Activated T-helper 9 cell treated with anti-CD3 and anti-CD28 coated beads, Interleukin-2, amount 50 U/mL, for 16 hours (primary cell): Measurements from ENCODE around the gene NFATC2.
"Not testable (repeated sequence)": the region's sequence is repeated elsewhere in the genome, so short reads cannot be mapped to it uniquely, and the experiment has no call there.

ENCODE experiments used
- DNase-seq: peaks from one replicate; pipeline ENCODE4 v3.0.0-alpha.2; 2020; ENCODE audit warnings: low read depth

The NFATC2 gene

DNA sequence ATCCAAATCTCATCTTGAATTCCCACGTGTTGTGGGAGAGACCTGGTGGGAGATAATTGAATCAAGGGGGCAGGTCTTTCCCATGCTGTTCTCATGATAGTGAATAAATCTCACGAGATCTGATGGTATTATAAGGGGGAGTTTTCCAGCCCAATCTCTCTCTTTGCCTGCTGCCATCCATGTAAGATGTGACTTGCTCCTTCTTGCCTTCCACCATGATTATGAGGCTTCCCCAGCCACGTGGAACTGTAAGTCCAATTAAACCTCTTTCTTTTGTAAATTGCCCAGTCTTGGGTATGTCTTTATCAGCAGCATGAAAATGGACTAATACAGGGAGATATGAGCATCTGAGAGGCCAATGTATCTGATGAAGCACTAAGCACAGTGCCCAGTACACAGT, 26.0 kb upstream of the NFATC2 start:
- not testable (repeated sequence) for DNase-seq

DNA sequence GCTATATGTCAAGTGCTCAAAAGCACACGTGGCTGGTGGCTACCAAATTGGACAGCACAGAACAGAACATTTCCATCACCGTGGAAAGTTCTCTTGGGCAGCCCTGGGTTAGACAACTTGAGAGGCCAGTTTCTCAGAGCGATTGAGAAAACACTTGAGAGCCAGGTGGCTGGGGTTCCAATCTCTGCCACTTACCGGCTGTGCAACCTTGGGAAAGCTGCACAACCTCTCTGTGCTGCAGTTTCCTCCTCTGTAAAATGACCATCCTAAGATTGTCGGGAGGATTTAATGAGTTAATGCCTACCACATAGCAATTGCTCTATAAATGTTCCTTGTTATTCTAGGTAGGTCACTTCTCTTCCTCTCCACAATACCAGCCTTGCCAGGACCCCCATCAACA, 25.1 kb upstream of the NFATC2 start:
- no peak for DNase-seq

DNA sequence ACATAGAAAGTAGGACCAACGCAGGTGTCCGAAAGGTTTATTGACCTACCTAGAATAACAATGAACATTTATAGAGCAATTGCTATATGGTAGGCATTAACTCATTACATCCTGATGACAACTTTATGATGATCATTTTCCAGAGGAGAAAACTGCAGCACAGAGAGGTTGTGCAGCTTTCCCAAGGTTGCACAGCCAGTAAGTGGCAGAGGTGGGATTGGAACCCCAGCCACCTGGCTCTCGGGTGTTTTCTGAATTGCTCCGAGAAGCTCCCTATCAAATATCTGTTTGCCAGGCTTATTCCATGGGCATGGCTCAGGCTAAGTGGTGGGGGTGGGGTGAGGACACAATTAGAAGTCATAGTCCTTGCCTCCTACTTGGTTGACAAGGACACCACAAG, 24.1 kb upstream of the NFATC2 start:
- no peak for DNase-seq

DNA sequence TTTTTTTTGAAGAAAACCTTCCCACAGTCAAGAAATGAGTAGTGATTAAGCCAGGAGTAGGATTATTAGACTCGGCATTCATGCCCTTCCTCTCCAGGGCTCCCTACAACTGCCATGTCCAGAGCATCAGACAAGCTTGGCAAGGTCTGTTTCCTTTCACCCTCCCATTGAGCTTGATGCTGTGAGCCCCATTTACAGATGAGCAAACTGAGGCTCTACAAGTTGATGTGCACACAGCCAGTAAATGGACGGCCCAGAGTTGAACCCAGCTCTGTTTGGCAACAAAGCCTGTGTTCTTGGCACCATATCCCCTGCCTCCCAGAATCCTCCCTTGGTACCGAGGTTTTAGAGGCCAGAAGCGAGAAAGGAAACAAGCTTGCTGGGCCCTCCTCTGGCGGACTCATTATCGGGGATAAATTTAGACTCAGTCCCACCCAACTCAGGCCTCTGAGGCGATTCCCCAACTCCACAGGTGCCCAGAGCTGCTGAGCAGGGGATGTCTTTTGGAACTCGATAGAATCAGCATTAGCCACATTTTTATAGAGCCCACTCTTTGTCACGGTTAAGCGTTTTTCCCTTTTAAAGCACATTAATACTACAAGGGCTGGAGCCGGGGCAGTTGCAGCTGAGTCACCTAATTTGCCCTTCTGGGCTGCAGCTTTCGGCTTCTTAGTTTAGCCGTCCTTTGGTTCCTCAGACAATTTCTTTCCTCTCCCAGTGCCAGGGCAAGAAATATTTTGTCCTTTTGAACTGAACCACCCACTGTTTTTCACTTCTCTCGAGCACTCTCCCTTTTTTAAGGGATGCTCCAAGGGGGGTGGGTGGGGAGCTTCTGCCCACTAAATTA, 23.0 kb upstream of the NFATC2 start:
- no peak for DNase-seq

DNA sequence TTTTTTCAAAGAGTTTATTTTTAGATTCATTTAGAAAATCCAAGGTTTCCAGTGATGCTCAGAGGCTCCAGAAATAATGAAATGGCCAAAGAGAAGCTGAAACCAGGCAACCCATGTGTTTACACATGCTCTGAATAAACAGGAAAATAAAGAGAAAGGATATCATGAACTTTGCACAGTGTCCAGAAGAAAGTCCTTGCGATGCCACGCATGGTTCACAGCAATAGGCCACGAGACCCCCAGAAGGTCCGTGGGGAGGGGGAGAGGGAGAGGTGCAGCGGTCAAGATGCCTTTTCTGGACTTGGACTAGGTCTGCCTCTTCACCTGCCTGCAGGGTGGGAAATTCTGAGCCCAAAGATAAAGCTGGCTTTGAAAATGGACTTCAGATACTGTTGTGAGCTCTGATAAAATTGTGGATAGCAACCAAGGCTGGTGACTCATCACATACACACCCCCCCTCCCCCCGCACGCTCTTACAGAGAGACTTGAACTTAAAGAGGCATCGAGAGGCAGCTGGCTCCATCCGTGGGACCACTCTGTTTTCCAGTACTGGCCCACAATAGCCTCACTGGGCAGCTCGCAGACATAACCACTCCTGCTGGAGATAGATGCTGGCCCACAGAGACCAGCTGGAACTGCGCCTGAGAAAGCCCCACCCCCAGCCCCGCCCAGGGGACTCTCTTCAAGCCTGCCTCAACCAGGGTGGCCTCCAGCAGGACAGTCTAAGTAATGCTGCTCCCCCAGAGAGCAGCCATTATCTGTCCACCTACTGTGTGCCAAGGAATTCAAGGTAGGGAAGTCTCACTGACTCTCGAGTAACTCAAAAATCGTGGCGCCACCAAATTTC, 21.2 kb upstream of the NFATC2 start:
- DNase-seq = no peak

DNA sequence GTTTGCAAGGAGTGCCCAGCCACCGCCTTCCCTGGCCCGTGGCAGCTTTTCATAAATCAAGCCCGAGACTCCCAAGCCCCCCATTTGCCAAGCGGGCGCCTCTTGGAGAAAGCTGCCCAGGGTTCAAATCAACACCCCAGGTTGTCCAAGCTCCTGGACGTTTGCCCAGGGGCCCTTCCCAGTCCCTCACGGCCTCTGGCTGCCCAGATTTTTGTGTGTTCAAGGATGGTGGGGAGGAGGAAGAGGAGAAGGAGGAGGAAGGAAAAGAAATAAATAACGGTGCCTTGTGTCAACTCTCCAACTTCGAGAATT, 20.6 kb upstream of the NFATC2 start:
- no peak for DNase-seq

DNA sequence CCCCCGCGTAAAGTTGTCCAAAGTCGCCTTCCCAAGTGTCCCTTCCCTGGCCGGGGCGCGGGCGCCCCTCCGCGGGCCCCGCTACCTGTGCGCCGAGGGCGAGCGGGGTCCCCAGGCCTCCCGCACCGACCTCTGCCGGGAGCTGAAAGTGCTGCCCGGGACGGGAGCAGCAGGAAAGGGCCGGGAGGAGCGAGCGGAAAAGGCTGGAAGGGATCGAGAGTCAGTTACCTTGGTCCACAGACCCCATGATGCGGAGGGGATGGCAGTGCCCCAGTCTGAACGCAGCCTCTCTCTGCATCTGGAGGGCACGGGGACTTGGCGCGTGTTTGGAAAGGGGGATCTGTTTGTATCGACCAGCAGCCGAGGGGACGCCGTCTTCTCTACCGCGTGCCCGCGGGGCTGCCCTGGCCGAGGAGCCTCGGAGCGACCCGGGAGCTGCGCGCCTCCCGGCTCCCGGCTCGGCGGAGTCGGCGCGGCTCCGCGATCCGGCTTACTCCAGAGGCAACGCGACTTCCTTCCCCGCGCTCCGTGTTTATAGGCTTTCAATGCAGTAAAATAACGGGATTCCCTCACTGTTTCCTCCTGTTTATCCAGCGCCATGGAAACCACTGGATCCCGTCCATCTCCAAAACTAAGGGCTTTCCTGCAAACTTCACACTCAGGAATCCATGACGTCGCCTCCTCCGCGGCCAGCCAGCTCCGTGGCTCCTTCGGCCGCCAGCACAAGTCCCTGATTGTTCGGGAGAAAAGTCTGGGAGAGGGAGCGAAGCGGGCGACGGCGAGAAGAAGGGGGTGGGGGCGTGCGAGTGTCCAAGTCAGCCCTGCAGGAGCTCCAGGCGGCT, 20.0 kb upstream of the NFATC2 start:
- DNase-seq = peak; percentile 3

DNA sequence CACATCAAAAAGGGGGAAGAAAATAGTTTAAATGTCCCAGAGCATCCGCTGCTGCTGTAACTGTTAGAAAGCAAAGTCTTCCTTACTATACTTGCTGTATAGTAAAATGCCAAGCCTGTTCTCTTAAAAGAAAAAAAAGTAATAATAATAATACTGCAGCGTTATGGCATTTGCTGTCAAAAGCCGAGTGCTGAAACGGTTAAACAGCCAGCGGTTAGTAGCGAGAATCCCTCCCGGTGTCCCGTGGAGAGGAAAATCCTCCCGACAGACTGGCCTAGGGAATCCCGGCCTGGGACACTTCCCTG, 19.5 kb upstream of the NFATC2 start:
- DNase-seq = no peak

DNA sequence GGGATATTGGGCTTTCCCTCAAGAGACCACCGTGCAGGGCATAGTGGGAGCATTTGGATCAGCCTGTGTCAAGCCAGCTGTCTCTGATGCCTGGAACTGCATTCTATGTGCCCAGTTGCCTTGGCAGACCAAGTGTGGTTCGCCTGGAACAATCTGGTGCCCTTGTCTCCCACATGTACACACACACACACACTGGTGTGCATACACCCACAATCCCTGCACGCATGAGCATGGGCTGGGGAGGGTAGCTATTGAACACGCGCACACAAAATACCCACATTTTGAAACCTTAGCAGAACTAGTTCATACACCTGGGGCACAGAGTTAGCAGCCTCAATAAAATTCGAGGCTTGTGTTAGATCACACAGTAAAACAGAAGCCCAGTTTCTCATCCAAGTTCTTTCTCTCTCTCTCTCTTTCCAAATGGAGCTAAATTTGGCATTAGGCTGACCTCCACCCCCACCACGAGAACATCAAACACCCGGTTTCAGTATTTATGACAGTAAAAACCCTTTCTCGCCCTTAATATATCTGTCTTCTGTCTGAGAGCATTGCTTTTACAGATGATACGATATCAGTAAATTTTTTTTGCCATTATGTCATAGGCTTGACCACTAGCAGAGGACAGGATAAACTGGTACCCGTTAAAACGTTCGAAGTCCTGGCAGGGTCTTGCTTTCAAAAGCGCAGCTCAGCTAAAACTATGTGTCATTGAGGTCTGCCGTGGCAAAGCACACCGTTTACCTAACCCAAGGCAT, 18.2 kb upstream of the NFATC2 start:
- no peak for DNase-seq

DNA sequence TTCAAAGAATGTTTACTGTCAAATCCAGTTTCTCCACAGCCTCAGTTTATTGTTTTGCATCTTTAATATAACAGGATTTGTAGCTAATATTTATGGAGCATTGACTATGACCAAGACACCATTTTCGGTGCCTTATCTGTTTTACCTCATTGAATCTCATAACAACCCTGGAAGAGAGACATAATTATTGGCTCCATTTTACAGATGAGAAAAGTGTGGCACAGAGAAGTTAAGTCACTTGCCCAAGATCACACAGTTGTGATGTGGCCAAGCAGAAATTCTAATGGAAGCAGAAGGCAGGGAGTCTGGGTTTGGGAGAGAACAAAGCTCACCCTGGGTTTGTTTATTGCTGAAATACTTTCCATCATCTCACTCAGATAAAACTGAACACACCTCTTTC, 17.5 kb upstream of the NFATC2 start:
- no peak for DNase-seq

DNA sequence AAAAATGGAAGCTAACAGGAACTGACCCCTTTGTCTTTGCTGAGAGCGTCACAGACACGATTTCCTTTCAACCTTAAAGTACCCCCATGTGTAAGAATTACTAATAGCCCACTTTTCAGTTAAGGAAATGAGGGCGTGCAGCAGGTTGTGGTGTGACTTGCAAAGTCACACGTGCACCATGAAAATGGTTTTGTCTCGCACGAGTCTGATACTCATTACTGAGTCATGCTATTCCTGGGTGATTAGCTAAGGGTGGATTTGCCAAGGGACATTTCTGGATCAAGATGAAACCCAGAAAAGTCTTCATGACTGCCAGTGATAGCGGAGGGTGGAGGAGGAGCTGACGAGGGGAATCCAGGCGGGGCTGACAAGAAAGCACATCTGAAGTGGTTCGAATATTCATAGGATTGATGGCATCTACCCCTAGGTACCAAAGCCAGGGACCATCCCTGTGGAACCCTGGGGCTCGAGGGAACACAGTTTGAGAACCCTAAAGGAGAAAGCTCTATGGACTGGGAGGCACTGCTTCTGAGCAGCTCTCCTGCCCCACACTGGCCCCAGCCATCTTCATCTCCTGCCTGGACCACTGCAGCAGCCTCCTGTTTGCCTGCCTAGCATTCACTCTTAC, 12.1 kb upstream of the NFATC2 start:
- no peak for DNase-seq

DNA sequence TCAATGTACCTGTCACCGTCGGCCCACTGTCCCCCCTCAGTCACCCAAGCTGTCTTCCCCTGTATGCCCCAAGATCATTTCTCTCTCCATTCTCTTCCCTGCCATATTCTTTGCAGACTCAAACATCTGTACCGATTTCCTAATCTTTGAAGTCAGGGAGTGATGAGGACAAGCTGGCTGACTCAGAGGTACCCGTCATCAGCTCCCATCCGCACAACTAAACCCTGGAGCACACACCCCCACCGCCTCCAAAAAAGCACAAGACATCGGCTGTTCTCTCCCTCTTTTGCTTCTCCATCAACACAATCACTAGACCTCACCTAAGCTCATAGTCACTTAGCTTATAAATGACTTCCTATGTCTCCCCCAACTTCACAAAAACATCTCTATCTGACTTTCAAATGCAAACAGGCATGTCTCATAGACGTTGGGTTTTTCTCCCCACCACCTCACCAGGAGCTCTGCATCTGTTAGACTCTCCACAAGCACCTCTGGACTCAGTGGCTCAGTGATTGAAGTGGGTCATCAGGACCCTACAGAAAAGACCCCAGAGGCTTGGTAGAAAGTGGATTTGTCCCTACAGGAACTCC, 11.5 kb upstream of the NFATC2 start:
- DNase-seq = no peak

DNA sequence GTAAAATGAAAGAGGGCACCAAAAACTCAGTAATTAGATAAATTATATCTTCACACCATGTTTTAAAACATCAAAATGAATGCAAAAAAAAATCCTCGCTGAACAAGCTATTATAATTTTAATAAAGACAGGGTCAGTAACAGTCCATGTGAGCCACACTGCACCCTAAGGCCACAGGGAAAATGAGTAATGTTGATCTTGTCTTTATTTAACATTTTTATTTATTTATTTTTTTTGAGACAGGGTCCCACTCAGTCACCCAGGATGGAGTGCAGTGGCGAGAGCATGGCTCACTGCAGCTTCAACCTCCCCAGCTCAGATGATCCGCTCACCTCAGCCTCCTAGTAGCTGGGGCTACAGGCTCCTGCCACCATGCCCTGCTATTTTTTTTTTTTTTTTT, 8.7 kb upstream of the NFATC2 start:
- DNase-seq = no peak

DNA sequence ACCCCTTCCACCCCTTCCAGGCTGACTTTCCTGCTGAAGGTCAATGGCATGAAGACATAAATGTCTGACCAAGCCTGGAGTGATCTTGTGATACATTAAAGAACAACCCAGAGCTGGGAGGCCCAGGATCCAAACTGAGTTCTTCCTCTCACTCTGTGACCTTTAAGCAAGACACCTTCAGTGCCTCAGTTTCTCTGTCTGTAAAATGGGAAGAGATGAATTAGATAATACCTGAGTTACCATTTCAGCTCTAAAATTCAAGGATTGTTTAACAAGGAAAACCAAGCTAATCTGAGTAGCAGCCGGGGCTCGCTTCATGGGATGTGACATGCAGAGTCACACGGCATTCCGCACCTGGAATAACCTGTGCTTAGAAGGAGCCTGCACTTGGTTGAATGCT, 7.0 kb upstream of the NFATC2 start:
- no peak for DNase-seq

DNA sequence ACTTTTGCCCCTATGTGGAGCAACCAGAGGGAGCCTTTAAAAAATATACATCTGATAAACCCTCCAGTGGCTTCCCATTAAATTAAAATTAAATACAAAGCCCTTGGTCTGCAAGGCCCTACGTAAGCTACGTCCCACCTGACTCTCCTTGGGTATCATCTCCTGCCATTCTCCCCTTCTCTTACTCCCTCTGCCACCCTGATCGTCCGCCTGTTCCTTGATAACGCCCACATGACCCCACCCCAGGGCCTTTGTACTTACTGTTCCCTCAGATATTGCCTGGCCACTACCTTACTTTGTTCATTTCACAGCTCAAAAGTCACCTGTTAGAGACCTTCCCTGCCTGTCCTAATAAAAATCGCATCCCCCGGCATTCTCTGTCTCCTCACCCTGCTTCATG, 5.4 kb upstream of the NFATC2 start:
- DNase-seq = no peak

DNA sequence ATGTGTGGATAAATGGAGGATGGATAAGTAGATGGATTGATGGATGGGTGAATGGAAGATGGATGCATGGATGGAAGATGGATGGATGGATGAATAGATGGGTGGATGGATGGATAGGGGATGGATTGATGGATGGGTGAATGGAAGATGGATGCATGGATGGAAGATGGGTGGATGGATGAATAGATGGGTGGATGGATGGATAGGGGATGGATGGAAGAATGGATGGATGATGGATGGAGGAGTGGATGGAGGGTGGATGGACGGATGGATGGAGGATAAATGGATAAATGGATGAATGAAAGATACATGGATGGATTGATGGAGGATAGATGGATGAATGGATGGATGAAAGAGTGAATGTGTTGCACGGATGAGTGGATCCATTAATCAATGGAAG, 3.0 kb upstream of the NFATC2 start:
- no peak for DNase-seq

DNA sequence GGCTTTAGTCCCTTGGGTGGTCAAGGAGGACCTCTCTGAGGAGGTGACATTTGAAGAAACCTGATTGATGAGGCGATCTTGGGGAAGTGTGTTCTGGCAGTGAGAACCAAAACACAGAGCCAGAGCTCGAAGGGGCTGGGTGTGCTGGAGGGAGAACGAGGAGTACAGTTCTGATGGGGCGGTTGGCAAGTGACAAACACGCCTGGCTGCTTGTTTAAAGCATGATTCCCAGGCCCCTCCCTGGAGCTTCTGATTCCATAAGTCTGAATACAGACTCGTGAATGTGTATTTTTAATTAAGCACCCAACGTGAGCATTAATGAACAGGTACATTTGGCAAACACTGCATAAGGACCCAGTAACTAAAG, 886 bp upstream of the NFATC2 start:
- no peak for DNase-seq

DNA sequence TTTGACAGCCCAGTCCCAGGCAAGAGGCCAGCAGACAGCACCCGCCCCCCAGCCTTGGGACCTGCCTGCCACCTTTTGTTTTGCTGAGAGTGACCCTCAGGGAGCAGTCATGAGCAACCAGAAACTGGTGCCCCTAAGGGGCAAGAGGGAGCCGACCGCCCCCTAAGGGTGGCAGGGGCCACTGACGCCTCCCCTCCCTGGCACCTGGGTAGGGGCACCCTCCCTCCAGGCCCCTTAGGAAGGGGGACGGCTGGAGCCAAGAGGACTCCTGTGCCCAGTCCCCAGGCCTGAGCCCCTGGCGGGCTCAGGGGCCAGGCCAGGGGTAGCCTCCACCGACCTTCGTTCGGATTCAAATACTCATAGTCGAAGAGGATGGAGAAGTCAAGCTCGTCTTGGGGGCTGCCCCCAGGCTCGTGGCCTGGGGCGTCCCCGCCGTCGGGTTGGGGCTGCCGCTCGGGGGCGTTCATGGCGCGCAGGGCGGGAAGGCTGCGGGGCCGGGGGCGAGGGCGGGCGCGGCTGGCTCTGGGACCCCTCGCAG, 417 bp downstream of the NFATC2 start:
- DNase-seq = peak; percentile 49

DNA sequence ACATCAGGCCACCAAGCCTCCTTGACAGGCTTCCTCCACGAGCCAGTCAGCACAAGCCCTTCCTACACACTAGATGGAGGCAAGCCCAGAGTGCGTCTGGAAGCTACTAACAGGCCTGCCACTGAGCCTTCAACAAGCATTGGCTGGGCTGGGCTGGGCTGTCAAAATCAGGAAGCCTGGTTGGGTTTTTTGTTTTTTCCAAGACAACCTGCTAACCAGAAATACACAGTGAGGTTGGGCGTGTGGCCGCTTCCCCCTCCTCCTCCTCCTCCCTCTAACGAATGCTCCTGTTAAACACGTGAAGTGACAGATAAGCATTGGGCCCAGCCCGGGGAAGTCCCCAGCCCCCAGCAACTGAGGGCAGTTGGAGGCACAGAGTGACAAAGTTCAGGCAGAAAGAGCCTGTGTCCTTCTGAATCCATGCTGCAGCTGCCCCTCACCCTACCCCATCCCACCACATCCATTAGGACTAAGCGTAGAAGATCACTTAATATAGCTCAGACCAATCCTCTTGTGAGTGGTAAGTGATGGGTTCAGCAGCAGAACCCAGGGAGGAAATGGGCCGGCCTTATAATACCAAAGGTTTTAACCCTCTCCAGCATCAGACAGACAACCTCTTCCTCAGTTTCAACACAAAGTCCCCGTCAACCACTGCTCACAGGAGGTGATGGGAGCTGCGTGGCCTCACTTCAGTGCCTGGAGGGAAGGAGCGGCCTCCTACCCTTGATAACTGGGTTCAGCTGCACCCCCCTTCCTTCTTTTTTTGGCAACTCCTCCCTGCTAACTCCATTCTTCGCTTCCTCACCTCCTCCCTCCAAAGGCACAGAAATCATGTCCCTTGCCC, 1.1 kb downstream of the NFATC2 start:
- peak; percentile 76 for DNase-seq

DNA sequence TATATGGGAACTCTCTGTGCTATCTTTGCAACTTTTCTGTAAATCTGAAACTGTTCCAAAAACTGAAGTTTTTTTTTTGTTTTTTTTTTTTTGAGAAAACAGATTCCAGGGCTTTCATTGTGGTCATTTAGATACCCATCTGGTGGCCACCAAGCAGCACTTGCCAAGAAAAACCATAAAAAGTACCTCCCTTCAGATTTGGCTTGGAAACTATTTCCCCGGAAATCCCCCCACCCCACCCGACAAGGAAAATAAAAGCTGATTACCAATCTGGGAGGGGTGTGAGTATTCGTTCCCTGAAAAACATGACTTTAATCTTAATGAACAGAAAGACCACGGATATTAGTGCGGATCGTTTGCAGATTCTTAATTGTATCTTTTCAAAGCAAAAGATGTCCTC, 1.9 kb downstream of the NFATC2 start:
- DNase-seq = no peak
